ENCODE results near the gene CCNT2.
A peak's percentile ranks its signal among the peaks of the same experiment; 100 is the strongest.
"Not testable (repeated sequence)": the region's sequence is repeated elsewhere in the genome, so short reads cannot be mapped to it uniquely, and the experiment has no call there.

CCNT2 gene

GRCh38 chr2:134919341-134920210 lies 954 bp downstream of the CCNT2 start:
- peak; percentile 15 for DNase-seq

- DNase-seq, result no peak
These were observed 6.3 kb downstream of the CCNT2 start for GRCh38 chr2:134924912-134925311.

- no peak for DNase-seq
These were observed 7.8 kb downstream of the CCNT2 start for GRCh38 chr2:134926231-134926931.

- DNase-seq, result no peak
These were observed 8.6 kb downstream of the CCNT2 start for GRCh38 chr2:134927195-134927594.

- DNase-seq, result no peak
These were observed 14.4 kb downstream of the CCNT2 start for GRCh38 chr2:134932864-134933526.

- DNase-seq, result no peak
These were observed 15.1 kb downstream of the CCNT2 start for GRCh38 chr2:134933732-134934131.

- no peak for DNase-seq
These were observed 15.5 kb downstream of the CCNT2 start for GRCh38 chr2:134934150-134934549.

- DNase-seq, result no peak
These were observed 16.0 kb downstream of the CCNT2 start for GRCh38 chr2:134934641-134935040.

- DNase-seq, result no peak
These were observed 18.1 kb downstream of the CCNT2 start for GRCh38 chr2:134936691-134937090.

GRCh38 chr2:134943540-134943939 lies 24.9 kb downstream of the CCNT2 start:
- no peak for DNase-seq

- DNase-seq, result no peak
These were observed 26.4 kb downstream of the CCNT2 start for GRCh38 chr2:134944975-134945374.

- no peak for DNase-seq
These were observed 27.5 kb downstream of the CCNT2 start for GRCh38 chr2:134946073-134946472.

GRCh38 chr2:134949981-134950708 lies 31.5 kb downstream of the CCNT2 start:
- no peak for DNase-seq

- no peak for DNase-seq
These were observed 32.3 kb downstream of the CCNT2 start for GRCh38 chr2:134950886-134951285.

- DNase-seq, result no peak
These were observed 34.0 kb downstream of the CCNT2 start for GRCh38 chr2:134952608-134953007.

- no peak for DNase-seq
These were observed 35.4 kb downstream of the CCNT2 start for GRCh38 chr2:134954065-134954464.

GRCh38 chr2:134955744-134956143 lies 37.1 kb downstream of the CCNT2 start:
- DNase-seq, result no peak

GRCh38 chr2:134957477-134957876 lies 38.9 kb downstream of the CCNT2 start:
- no peak for DNase-seq

GRCh38 chr2:134967166-134967565 lies 48.5 kb downstream of the CCNT2 start:
- not testable (repeated sequence) for DNase-seq

GRCh38 chr2:134973241-134974138 lies 54.9 kb downstream of the CCNT2 start:
- DNase-seq, result no peak

- DNase-seq, result peak; percentile 5
These were observed 56.8 kb downstream of the CCNT2 start for GRCh38 chr2:134975281-134976009.
